Upper lobe of right lung (tissue), 1 donor: Measurements from ENCODE around the gene JUN. TPM values are rescaled to one million over a fixed set of nuclear protein-coding genes. Genes with fewer than 3 reads are reported as not detected.

ENCODE experiments used
- ATAC-seq: fragments of 200-7000 bp; cut with Tn5 transposase; one replicate; pipeline ENCODE4 v1.9.1; 2020; ENCODE audit warnings: mild to moderate bottlenecking, moderate library complexity
- DNase-seq: peaks from one replicate; pipeline ENCODE4 v3.0.0-alpha.2; 2020
- H3K27ac ChIP-seq: fragments of 200-600 bp; one replicate; pipeline ENCODE4 v1.8.0; 2022
- H3K27me3 ChIP-seq: fragments of 200-600 bp; one replicate; pipeline ENCODE4 v1.8.0; 2022; ENCODE audit warnings: mild to moderate bottlenecking
- H3K36me3 ChIP-seq: fragments of 200-600 bp; one replicate; pipeline ENCODE4 v1.8.0; 2022
- H3K4me1 ChIP-seq: fragments of 200-600 bp; one replicate; pipeline ENCODE4 v1.8.0; 2022
- H3K4me3 ChIP-seq: fragments of 200-600 bp; one replicate; pipeline ENCODE4 v1.8.0; 2022; ENCODE audit warnings: mild to moderate bottlenecking
- H3K9me3 ChIP-seq: fragments of 200-600 bp; one replicate; pipeline ENCODE4 v1.8.0; 2022
- intact Hi-C: fragments of 100-400 bp; cut with DNase I; formaldehyde crosslinking; loops from one replicate; pipeline ENCODE4 v1.11.0; 2022
- total RNA-seq: library from RNA; stranded (reverse); fragmentation: NEBNext Ultra II Directional; extraction: Animal tissue kit (Norgen Biotek cat#: 25700); gene quantifications from one replicate; pipeline ENCODE4 v1.2.1, GENCODE V29; 2021
- TF ChIP-seq, protein P1 (sequence below): fragments of 200-600 bp; IDR thresholded peaks from one replicate; pipeline ENCODE4 v1.8.0; 2022; ENCODE audit warnings: antibody characterized with exemption
- donor health status: DM: no; HTN: yes; CAD: no; lungs with severe emphysema.

The JUN gene
- total RNA-seq, 1 donor from 2014 or later, result 112 TPM

DNA sequence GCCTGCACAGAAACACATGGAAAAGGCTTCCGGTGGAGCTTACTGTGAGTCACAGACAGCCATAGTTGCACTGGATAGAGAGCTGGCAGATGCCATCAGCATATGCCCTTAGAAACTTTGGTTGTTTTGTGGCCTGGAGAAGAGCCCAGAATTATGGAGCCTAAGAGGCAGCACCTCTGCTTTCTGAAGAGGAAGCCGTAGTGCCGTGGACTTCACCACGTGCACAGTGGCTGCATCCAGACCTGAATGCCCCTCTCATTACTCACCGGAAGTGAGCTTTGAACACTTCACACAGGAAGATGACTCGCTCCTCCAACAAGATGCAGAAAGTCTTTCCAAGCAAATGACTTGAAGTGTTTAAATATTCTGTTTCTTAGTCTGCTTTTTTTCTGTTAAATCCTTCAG lies 28.4 kb downstream of the JUN start:
- Histone ChIP-seq H3K9me3 (no peaks in the 10 kb centered on the region), H3K27ac (peak overlapping the region; percentile 67), H3K27me3 (no peaks in the 10 kb centered on the region), H3K4me3 (no peak overlapping the region), H3K36me3 (no peaks in the 10 kb centered on the region), H3K4me1 (peaks cover 21% of the 10 kb centered on the region)
- ATAC-seq, result peak; percentile 92
- TF ChIP-seq, protein P1, sequence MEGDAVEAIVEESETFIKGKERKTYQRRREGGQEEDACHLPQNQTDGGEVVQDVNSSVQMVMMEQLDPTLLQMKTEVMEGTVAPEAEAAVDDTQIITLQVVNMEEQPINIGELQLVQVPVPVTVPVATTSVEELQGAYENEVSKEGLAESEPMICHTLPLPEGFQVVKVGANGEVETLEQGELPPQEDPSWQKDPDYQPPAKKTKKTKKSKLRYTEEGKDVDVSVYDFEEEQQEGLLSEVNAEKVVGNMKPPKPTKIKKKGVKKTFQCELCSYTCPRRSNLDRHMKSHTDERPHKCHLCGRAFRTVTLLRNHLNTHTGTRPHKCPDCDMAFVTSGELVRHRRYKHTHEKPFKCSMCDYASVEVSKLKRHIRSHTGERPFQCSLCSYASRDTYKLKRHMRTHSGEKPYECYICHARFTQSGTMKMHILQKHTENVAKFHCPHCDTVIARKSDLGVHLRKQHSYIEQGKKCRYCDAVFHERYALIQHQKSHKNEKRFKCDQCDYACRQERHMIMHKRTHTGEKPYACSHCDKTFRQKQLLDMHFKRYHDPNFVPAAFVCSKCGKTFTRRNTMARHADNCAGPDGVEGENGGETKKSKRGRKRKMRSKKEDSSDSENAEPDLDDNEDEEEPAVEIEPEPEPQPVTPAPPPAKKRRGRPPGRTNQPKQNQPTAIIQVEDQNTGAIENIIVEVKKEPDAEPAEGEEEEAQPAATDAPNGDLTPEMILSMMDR, result no peak
- intact Hi-C loops, result no loop called here
- peak; percentile 69 for DNase-seq

DNA sequence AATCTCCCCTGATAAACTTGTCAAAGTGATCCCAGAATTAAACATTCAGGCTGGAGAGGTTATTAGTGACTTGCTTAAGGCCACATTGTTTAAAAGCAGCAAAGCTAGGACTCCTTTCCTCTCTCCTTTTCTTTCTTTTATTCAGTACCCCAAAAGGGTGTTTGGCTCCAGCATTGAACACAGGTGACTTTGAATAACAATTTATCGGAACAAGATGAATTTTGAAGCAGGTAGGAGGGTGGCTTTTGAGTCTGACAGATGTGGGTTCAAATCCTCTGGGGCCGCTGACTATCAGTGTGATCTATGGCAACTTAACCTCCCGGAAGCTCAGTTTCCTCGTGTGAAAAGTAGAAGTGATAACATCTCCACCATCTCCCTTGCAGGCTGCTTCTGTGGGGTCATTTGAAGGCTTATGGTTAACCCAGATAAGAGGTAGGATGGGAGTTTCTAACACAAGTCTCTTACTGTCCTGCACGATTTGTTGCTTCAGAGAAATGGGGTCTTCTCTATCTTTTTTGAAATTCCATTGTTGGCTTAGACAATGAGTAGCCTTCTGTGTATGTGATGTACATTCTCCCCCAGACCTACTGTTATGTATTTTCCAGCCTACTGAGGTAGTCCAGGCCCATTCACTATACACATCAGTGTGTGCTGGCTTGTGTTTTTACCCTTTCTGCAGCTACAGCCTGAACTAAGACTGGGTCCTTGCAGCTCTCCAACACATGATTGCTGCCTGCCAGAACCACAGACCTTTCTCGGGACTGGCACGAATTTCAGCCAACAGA lies 29.0 kb downstream of the JUN start:
- Histone ChIP-seq H3K27ac (peak overlapping the region; percentile 67), H3K9me3 (no peaks in the 10 kb centered on the region), H3K27me3 (no peaks in the 10 kb centered on the region), H3K4me3 (no peak overlapping the region), H3K4me1 (peaks cover 21% of the 10 kb centered on the region), H3K36me3 (no peaks in the 10 kb centered on the region)
- intact Hi-C loops, result no loop called here
- DNase-seq, result no peak
- TF ChIP-seq, protein P1, result no peak
- no peak for ATAC-seq

DNA sequence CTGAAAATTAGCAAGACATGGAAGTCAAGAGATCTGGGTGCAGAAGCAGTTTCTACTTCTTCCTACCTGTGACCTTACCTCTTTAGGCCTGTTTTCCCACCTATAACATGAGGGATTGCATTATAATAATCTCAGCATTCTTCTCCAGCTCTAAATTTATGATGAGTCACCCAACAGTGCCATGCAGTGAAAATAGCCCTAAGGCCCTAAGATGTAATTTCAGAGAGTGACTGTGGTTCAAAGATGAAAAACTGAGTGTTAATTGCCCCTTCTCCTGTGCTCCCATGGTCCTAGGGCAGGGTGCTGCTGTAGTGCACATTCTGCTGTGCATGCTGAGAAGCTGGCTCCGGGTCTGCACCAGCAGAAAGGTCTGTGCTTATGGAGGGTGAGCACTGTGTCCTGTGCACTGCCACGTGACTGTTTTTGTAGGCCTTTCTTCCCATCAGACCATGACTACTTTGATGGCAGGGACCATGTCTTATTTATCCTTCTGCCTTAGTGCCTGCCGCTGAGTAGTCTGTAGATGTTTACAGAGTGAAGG lies 29.7 kb downstream of the JUN start:
- no peaks in the 10 kb centered on the region for H3K27me3 ChIP-seq
- H3K4me3 ChIP-seq, result no peak overlapping the region
- no peak overlapping the region for H3K27ac ChIP-seq
- TF ChIP-seq, protein P1, result no peak
- intact Hi-C loops, result no loop called here
- peaks cover 21% of the 10 kb centered on the region for H3K4me1 ChIP-seq
- ATAC-seq, result no peak
- H3K9me3 ChIP-seq, result no peaks in the 10 kb centered on the region
- no peak for DNase-seq
- no peaks in the 10 kb centered on the region for H3K36me3 ChIP-seq

DNA sequence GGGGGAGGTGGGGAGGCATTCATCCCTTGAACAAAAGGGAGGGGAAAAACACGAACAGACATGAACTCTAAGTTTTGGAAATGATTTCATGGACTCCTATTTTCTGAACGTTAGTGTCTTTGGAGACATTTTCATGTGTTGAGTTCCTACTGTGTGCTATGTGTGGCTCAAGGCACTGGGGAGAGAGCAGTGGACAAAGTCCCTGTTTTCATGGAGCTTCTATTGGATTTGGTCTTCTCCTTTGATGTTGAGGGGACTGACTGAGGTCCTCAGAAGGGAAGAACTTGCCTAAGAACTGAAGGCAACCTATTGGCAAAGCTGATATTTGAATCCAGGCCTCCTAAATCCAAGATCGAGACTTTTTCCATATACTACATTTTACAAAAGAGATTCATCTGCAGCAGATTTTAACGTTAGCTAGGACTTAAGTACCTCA lies 30.4 kb downstream of the JUN start:
- no peaks in the 10 kb centered on the region for H3K36me3 ChIP-seq
- no peak for DNase-seq
- TF ChIP-seq, protein P1, result no peak
- H3K27ac ChIP-seq, result no peak overlapping the region
- H3K4me3 ChIP-seq, result no peak overlapping the region
- H3K27me3 ChIP-seq, result no peaks in the 10 kb centered on the region
- intact Hi-C loops, result no loop called here
- peaks cover 21% of the 10 kb centered on the region for H3K4me1 ChIP-seq
- ATAC-seq, result no peak
- no peaks in the 10 kb centered on the region for H3K9me3 ChIP-seq

DNA sequence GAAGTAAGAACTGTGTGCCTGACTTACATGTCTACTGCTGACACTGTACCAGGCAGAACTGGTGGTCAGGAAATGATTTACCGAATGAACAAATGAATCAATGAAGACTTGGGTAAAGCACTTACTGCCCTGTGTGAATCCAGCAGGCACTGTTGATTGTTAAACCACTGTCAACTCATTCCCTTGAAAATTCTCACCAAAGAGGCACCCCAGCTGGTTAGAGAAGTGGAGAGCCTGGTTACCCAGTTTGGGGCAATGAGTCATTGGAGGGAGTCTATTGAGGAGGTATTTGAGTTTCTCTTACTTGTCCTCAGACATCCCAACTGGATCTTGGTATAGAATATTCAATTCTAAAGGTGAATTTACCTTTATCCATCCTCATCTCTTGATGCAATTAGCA lies 34.2 kb downstream of the JUN start:
- intact Hi-C loops, result no loop called here
- DNase-seq (no peak), ATAC-seq (no peak)
- Histone ChIP-seq H3K27me3 (no peaks in the 10 kb centered on the region), H3K4me3 (no peak overlapping the region), H3K27ac (no peak overlapping the region), H3K36me3 (no peaks in the 10 kb centered on the region), H3K4me1 (peaks cover 6% of the 10 kb centered on the region), H3K9me3 (no peaks in the 10 kb centered on the region)
- TF ChIP-seq, protein P1, result no peak
